Measurements from ENCODE around the gene MFSD6.
"Not testable (repeated sequence)": the region's sequence is repeated elsewhere in the genome, so short reads cannot be mapped to it uniquely, and the experiment has no call there.

Gene MFSD6

GRCh38 chr2:190465060-190465459 is 56.9 kb downstream of the MFSD6 start:
- no peak for DNase-seq (ENCODE audit: low read depth in 2 of 2)

GRCh38 chr2:190466819-190467446 is 58.8 kb downstream of the MFSD6 start:
- no peak for DNase-seq (ENCODE audit: low read depth in 2 of 2)

- no peak for DNase-seq (ENCODE audit: low read depth in 2 of 2)
These were observed 59.5 kb downstream of the MFSD6 start for GRCh38 chr2:190467575-190468083.

- not testable (repeated sequence) for DNase-seq (ENCODE audit: low read depth in 2 of 2)
These were observed 60.2 kb downstream of the MFSD6 start for GRCh38 chr2:190468354-190468753.

- DNase-seq (ENCODE audit: low read depth in 2 of 2): no peak
These were observed 60.8 kb downstream of the MFSD6 start for GRCh38 chr2:190468814-190469569.

- no peak for DNase-seq (ENCODE audit: low read depth in 2 of 2)
These were observed 61.6 kb downstream of the MFSD6 start for GRCh38 chr2:190469771-190470170.

- no peak for DNase-seq (ENCODE audit: low read depth in 2 of 2)
These were observed 62.2 kb downstream of the MFSD6 start for GRCh38 chr2:190470256-190470826.

- no peak for DNase-seq (ENCODE audit: low read depth in 2 of 2)
These were observed 69.7 kb downstream of the MFSD6 start for GRCh38 chr2:190477661-190478454.

- no peak for DNase-seq (ENCODE audit: low read depth in 2 of 2)
These were observed 70.5 kb downstream of the MFSD6 start for GRCh38 chr2:190478572-190479195.

- DNase-seq (ENCODE audit: low read depth in 2 of 2): no peak
These were observed 73.2 kb downstream of the MFSD6 start for GRCh38 chr2:190481339-190481738.

GRCh38 chr2:190482451-190482850 is 74.3 kb downstream of the MFSD6 start:
- DNase-seq (ENCODE audit: low read depth in 2 of 2): no peak

GRCh38 chr2:190486037-190486623 is 78.0 kb downstream of the MFSD6 start:
- no peak for DNase-seq (ENCODE audit: low read depth in 2 of 2)

- DNase-seq (ENCODE audit: low read depth in 2 of 2): no peak
These were observed 80.5 kb downstream of the MFSD6 start for GRCh38 chr2:190488516-190489233.

- DNase-seq (ENCODE audit: low read depth in 2 of 2): no peak
These were observed 81.3 kb downstream of the MFSD6 start for GRCh38 chr2:190489475-190489874.

GRCh38 chr2:190490502-190490901 is 82.3 kb downstream of the MFSD6 start:
- DNase-seq (ENCODE audit: low read depth in 2 of 2): no peak

GRCh38 chr2:190493095-190493494 is 84.9 kb downstream of the MFSD6 start:
- no peak for DNase-seq (ENCODE audit: low read depth in 2 of 2)

GRCh38 chr2:190494600-190495227 is 86.6 kb downstream of the MFSD6 start:
- not testable (repeated sequence) for DNase-seq (ENCODE audit: low read depth in 2 of 2)

- no peak for DNase-seq (ENCODE audit: low read depth in 2 of 2)
These were observed 89.3 kb downstream of the MFSD6 start for GRCh38 chr2:190497428-190497827.

GRCh38 chr2:190499273-190499672 is 91.1 kb downstream of the MFSD6 start:
- no peak for DNase-seq (ENCODE audit: low read depth in 2 of 2)

- DNase-seq (ENCODE audit: low read depth in 2 of 2): no peak
These were observed 91.9 kb downstream of the MFSD6 start for GRCh38 chr2:190500054-190500502.
